Right lobe of liver (tissue), 6 donors: ENCODE results near the gene APIP. TPM values are rescaled to one million over a fixed set of nuclear protein-coding genes. Genes with fewer than 3 reads are reported as not detected.
A peak's percentile ranks its signal among the peaks of the same experiment; 100 is the strongest.

Source experiments
- ATAC-seq, 4 donors: fragments of 200-7000 bp; cut with Tn5 transposase; one replicate each; pipeline ENCODE4 v1.9.1; 2020; ENCODE audit warnings: mild to moderate bottlenecking in 4 of 4, moderate library complexity in 4 of 4
- DNase-seq, 3 donors: peaks; one replicate each; pipeline ENCODE4 v3.0.0-alpha.2; 2020
- H3K27ac ChIP-seq, 3 donors: fragments of 200-600 bp; one replicate each; pipeline ENCODE4 v1.8.0; 2022
- H3K27me3 ChIP-seq, 2 donors: fragments of 200-600 bp; one replicate each; pipeline ENCODE4 v1.8.0; 2022
- H3K36me3 ChIP-seq, 4 donors: fragments of 200-600 bp; sonication (generic) in 1 of 4; one replicate each; pipeline versions ENCODE4 v1.5.1 to v1.8.0; 2017 to 2022; ENCODE audit warnings: control low read depth in 1 of 4
- H3K4me1 ChIP-seq, 4 donors: fragments of 200-600 bp; sonication (generic) in 1 of 4; one replicate each; pipeline versions ENCODE4 v1.5.1 to v1.8.0; 2017 to 2022; ENCODE audit warnings: control low read depth in 1 of 4
- H3K4me3 ChIP-seq, 3 donors: fragments of 200-600 bp; one replicate each; pipeline ENCODE4 v1.8.0; 2022
- H3K9me3 ChIP-seq, 4 donors: fragments of 200-600 bp; sonication (generic) in 1 of 4; one replicate each; pipeline versions ENCODE4 v1.5.1 to v1.8.0; 2017 to 2022; ENCODE audit warnings: control low read depth in 1 of 4
- CTCF ChIP-seq, 4 donors: fragments of 200-600 bp in 3 of 4; fragments of 450-650 bp in 1 of 4; IDR thresholded peaks; one replicate each; pipeline versions ENCODE4 v1.5.1 to v1.8.0; 2016 to 2022; ENCODE audit warnings: antibody characterized with exemption in 4 of 4, mild to moderate bottlenecking in 2 of 4
- POLR2A ChIP-seq: fragments of 450-650 bp; IDR thresholded peaks from one replicate; pipeline ENCODE4 v1.6.1; 2017; ENCODE audit warnings: antibody characterized with exemption, mild to moderate bottlenecking
- WGBS: methylation state at CpG from one replicate; pipeline ENCODE4 v1.1.6; 2018; ENCODE audit warnings: low coverage, low lambda C conversion rate; ENCODE audit not compliant: insufficient coverage; ENCODE audit errors: missing lambda C conversion rate; 5-methylcytosine and 5-hydroxymethylcytosine counted together
- intact Hi-C, 2 donors: fragments of 100-400 bp; cut with DNase I; formaldehyde crosslinking; loops; one replicate each; pipeline versions ENCODE4 v1.11.2 to v1.14.1; 2022
- total RNA-seq, 6 experiments: library from RNA; depleted of rRNA in 2 of 6; stranded (reverse); fragments of >200 nt in 2 of 6; fragmentation: NEBNext Ultra II Directional in 3 of 6; extraction: Animal tissue kit (Norgen Biotek cat#: 25700) in 3 of 6; gene quantifications; one replicate each; pipeline versions ENCODE4 v1.1.0 to v1.2.4, GENCODE V29; 2016 to 2023
- donor health status: DM: no; HTN: yes; CAD: no.
- donor health status: DM: no; HTN: no; CAD: no.
- donor health status: DM: no; HTN: no; CAD: no.
- donor health status: DM: no; HTN: yes; CAD: no.
- donor health status: DM: no; HTN: yes; CAD: no.

APIP gene
- total RNA-seq, 6 experiments from 2014 or later, result 9.4 to 19.7 (median 14.5) TPM

- peak overlapping the region in 1 of 3 donors; percentile 21 for H3K27ac ChIP-seq
- peak; percentile 22 to 77 (median 72) for ATAC-seq
Observed at GRCh38 chr11:34855021-34855753, 61.0 kb downstream of the APIP start.

GRCh38 chr11:34851916-34852315, 64.3 kb downstream of the APIP start:
- H3K9me3 ChIP-seq, result no peaks in the 10 kb centered on the region
- TF ChIP-seq POLR2A (no peak), CTCF (IDR thresholded peaks at IDR 0.05) (no peak)
- H3K4me3 ChIP-seq, result no peak overlapping the region
- ATAC-seq, result no peak
- peaks cover 0 to 14% (median 0%) of the 10 kb centered on the region in 4 donors for H3K4me1 ChIP-seq
- H3K36me3 ChIP-seq, result no peaks in the 10 kb centered on the region
- no peak overlapping the region for H3K27ac ChIP-seq
- no peak for DNase-seq
- no peaks in the 10 kb centered on the region for H3K27me3 ChIP-seq
- intact Hi-C loops, result no loop called here

More at GRCh38 chr11:34855021-34855753, 61.0 kb downstream of the APIP start:
- WGBS, result 46% methylated on average over 5 of the region's 5 CpGs
- H3K4me1 ChIP-seq, result peaks cover 0 to 29% (median 0%) of the 10 kb centered on the region in 4 donors
- no peaks in the 10 kb centered on the region for H3K9me3 ChIP-seq
- no peaks in the 10 kb centered on the region for H3K27me3 ChIP-seq
- no peak overlapping the region for H3K4me3 ChIP-seq
- intact Hi-C loops, result no loop called here
- TF ChIP-seq POLR2A (no peak), CTCF (IDR thresholded peaks at IDR 0.05) (no peak)
- no peaks in the 10 kb centered on the region for H3K36me3 ChIP-seq
- DNase-seq, result no peak

GRCh38 chr11:34850334-34850733, 65.8 kb downstream of the APIP start:
- intact Hi-C loops, result no loop called here
- TF ChIP-seq POLR2A (no peak), CTCF (IDR thresholded peaks at IDR 0.05) (no peak)
- DNase-seq (no peak), ATAC-seq (no peak)
- Histone ChIP-seq H3K4me1 (peaks cover 0 to 9% (median 0%) of the 10 kb centered on the region in 4 donors), H3K9me3 (no peaks in the 10 kb centered on the region), H3K4me3 (no peak overlapping the region), H3K27ac (no peak overlapping the region), H3K36me3 (no peaks in the 10 kb centered on the region), H3K27me3 (no peaks in the 10 kb centered on the region)
- 70% methylated on average over 4 of the region's 4 CpGs for WGBS

GRCh38 chr11:34846467-34846866, 69.7 kb downstream of the APIP start:
- no peak overlapping the region for H3K27ac ChIP-seq

More at GRCh38 chr11:34846467-34846866, 69.7 kb downstream of the APIP start:
- H3K4me3 ChIP-seq, result no peak overlapping the region
- TF ChIP-seq POLR2A (no peak), CTCF (IDR thresholded peaks at IDR 0.05) (no peak)
- H3K36me3 ChIP-seq, result no peaks in the 10 kb centered on the region
- no peaks in the 10 kb centered on the region for H3K4me1 ChIP-seq
- no peak for ATAC-seq
- intact Hi-C loops, result no loop called here
- no peaks in the 10 kb centered on the region for H3K9me3 ChIP-seq
- DNase-seq, result no peak
- 71% methylated on average over 1 of the region's 3 CpGs for WGBS
- no peaks in the 10 kb centered on the region for H3K27me3 ChIP-seq
